Measurements from ENCODE around the gene PLCH2.

PLCH2 gene

DNA sequence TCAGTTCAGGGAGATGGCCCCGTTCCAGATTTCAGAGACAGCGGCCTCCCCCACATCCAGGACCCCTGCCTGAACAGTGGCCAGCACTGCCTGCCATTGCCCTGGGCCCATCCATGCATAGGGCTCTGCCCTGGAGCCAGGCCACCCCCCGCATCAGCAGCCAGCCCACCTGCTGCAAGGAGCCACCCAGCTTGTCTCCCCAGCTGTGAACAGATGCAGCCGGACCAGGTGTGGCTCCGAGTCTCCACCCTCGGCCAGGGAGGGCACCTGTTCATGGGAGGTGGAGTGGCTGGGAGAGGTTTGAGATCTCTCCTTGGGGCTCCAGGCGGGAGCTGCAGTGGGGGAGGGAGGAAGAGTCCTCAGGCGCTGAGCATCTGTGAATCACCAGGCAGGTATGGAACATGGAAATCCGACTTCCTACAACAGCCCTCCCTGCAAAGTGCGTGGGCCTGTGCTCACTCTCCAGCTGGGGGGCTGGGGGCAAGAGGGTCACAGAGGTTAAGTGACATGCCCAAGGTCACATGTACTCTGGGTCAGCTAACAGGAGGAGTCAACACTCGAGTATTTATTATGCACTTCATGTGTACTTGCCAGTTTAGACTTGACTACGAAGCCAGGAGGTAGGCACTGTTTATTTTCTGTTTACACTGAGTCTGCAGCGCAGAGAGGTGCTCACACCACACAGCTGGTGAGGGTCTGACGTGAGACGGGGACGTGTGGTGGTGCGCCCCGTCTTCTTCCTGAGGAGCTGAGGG is 58.8 kb downstream of the PLCH2 start:
- Histone ChIP-seq H3K27me3 (peaks cover 54% of the 10 kb centered on the region), H3K9me3 (no peaks in the 10 kb centered on the region), H3K27ac (no peak overlapping the region), H3K4me2 (peak overlapping the region; percentile 20; the same call in 1 of the 2 replicates), H3K9ac (no peak overlapping the region), H3K4me1 (peaks cover 34% of the 10 kb centered on the region), H3K36me3 (no peaks in the 10 kb centered on the region), H3K4me3 (no peak overlapping the region), H4K20me1 (peaks cover 24% of the 10 kb centered on the region)
- no peak for TF ChIP-seq Cebpa-rat (IDR thresholded peaks at IDR 0.05)

DNA sequence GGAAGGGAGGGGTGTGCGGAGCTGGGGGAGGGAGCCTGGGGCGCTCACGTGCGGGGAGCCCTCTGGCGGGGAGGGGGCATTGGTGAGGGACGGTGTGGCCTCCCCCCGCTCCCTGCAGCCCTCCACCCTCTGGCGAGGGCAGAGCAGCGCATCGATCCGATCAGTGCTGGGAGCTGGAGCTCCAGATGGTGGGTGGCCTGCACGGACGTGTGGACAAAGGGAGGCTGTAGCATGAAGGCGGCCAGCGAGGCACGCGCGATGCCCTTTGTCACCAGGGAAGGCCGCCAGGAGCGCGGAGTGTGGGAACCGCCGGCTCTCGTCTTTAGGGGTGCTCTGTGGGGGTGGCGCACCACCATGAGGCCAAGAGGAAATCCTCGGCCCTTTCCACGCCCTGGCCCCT is 59.4 kb downstream of the PLCH2 start:
- Histone ChIP-seq H3K27ac (no peak overlapping the region), H4K20me1 (peaks cover 19% of the 10 kb centered on the region), H3K4me2 (no peak overlapping the region), H3K27me3 (peaks cover 52% of the 10 kb centered on the region), H3K36me3 (no peaks in the 10 kb centered on the region), H3K4me3 (no peak overlapping the region), H3K9ac (no peak overlapping the region), H3K9me3 (no peaks in the 10 kb centered on the region), H3K4me1 (peaks cover 34% of the 10 kb centered on the region)
- no peak for TF ChIP-seq Cebpa-rat (IDR thresholded peaks at IDR 0.05)

DNA sequence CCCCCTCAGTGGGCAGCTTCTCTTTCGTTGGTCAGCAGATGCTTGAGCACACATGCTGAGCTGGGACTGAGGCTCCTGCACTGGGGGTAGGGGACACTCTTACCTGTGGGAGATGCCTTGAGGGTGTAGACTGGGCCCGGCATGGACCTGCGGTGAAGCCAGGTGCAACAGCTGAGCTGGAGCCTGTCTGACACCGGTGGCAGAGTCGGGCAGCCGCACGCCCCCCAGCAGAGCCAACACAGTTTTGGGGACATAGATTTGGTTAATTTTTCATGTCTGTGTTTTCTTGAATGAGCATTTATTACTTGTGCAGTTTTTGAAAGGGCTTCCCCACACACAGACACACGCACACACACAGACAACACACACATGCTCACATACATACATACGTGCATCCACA is 59.9 kb downstream of the PLCH2 start:
- no peaks in the 10 kb centered on the region for H3K36me3 ChIP-seq
- H3K27me3 ChIP-seq, result peaks cover 47% of the 10 kb centered on the region
- H3K4me1 ChIP-seq, result peaks cover 31% of the 10 kb centered on the region
- no peak overlapping the region for H3K4me2 ChIP-seq
- H3K27ac ChIP-seq, result no peak overlapping the region
- TF ChIP-seq Cebpa-rat (IDR thresholded peaks at IDR 0.05), result no peak
- H4K20me1 ChIP-seq, result peaks cover 14% of the 10 kb centered on the region
- no peak overlapping the region for H3K9ac ChIP-seq
- no peak overlapping the region for H3K4me3 ChIP-seq
- H3K9me3 ChIP-seq, result no peaks in the 10 kb centered on the region

DNA sequence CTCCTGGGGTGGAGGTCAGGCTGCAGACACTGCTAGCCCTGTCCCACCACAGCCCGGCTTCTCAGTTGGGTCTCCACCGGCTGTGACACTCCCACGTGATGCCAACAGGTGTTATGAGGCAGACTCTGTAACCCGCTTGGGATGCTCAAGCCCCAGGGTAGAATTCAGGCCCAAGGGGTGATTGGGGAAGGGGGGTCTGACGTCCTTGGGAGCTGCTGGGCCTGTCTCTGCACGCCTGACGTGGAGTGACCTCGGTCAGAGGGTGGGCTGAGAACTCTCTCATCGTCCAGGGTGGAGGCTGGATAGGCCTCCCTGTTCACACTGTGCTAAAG is 61.7 kb downstream of the PLCH2 start:
- H3K27ac ChIP-seq, result no peak overlapping the region
- H3K27me3 ChIP-seq, result peaks cover 31% of the 10 kb centered on the region
- no peak for TF ChIP-seq Cebpa-rat (IDR thresholded peaks at IDR 0.05)
- H3K4me1 ChIP-seq, result peaks cover 39% of the 10 kb centered on the region
- no peaks in the 10 kb centered on the region for H3K36me3 ChIP-seq
- no peak overlapping the region for H3K9ac ChIP-seq
- H3K4me3 ChIP-seq, result no peak overlapping the region
- H4K20me1 ChIP-seq, result no peaks in the 10 kb centered on the region; the same call in 1 of the 2 replicates
- no peak overlapping the region for H3K4me2 ChIP-seq
- no peaks in the 10 kb centered on the region for H3K9me3 ChIP-seq

DNA sequence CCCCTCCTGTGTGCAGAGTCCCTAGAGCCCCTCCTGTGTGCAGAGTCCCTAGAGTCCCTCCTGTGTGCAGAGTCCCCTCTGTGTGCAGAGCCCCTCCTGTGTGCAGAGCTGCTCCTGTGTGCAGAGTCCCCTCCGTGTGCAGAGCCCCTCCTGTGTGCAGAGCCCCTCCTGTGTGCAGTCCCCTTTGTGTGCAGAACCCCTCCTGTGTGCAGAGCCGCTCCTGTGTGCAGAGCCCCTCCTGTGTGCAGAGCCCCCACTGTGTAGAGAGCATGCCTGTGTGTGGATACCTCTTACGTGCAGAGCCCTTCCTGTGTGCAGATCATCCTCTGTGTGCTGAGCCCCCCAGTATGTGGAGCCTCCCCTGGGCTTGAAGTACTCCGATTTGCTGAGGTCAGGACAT is 62.3 kb downstream of the PLCH2 start:
- Histone ChIP-seq H3K27me3 (peaks cover 25% of the 10 kb centered on the region), H3K27ac (no peak overlapping the region), H3K4me1 (peaks cover 45% of the 10 kb centered on the region), H3K36me3 (no peaks in the 10 kb centered on the region), H3K9me3 (no peaks in the 10 kb centered on the region), H3K4me3 (no peak overlapping the region), H3K4me2 (no peak overlapping the region), H3K9ac (no peak overlapping the region), H4K20me1 (no peaks in the 10 kb centered on the region; the same call in 1 of the 2 replicates)
- no peak for TF ChIP-seq Cebpa-rat (IDR thresholded peaks at IDR 0.05)

DNA sequence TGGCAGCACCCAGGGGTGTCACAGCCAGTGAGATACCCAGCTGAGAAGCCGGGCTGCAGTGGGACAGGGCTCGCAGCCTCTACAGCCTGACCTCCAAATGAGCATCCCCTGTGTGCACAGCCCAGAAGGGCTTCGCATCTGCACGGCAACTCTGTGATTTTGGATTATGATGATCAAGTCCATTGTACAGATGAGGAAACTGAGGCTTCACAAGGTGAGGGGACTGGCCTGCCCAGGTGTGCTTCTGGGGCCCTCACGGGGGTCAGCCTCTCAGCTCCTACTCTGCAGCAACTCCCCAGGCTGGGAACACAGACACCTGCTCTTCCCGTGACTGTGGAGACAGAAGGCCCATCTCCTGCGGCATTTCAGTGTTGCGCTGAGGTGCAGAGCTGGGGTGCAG is 62.8 kb downstream of the PLCH2 start:
- Histone ChIP-seq H3K4me2 (no peak overlapping the region), H3K9me3 (no peaks in the 10 kb centered on the region), H3K36me3 (no peaks in the 10 kb centered on the region), H4K20me1 (no peaks in the 10 kb centered on the region; the same call in 1 of the 2 replicates), H3K4me1 (peaks cover 50% of the 10 kb centered on the region), H3K4me3 (no peak overlapping the region), H3K27me3 (peaks cover 21% of the 10 kb centered on the region), H3K9ac (no peak overlapping the region), H3K27ac (no peak overlapping the region)
- TF ChIP-seq Cebpa-rat (IDR thresholded peaks at IDR 0.05), result no peak

DNA sequence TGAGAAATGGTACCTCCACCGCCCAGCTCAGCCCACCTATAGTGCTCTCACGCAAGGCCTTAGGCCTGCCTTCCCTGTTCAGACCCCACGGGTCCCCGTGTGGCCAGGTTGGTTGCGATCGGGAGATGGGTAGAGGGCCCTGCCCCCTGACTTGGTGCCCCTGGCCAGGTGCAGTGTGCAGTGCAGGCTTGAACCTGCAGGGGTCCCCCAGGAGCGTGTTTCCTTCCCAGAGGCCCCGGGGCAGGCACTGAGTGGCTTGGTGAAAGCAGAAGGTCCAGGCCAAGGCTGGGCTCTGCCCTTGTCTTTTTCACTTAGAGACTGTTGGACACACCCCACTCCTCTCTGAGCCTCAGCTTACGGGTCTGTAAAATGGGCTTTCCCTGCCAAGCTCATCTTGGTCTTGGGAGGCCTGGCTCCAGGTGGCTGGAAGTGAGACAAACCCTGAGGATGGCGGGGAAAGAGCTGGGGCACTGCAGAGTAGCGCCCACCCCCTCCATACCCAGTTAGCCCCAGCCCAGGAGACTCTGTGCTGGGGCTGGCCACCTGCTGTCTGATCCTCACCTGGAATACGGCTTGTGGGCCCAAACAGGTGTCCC is 63.3 kb downstream of the PLCH2 start:
- Histone ChIP-seq H4K20me1 (no peaks in the 10 kb centered on the region; the same call in 1 of the 2 replicates), H3K4me2 (no peak overlapping the region), H3K36me3 (no peaks in the 10 kb centered on the region), H3K27ac (no peak overlapping the region), H3K9ac (no peak overlapping the region), H3K27me3 (peaks cover 16% of the 10 kb centered on the region), H3K4me3 (no peak overlapping the region), H3K9me3 (no peaks in the 10 kb centered on the region), H3K4me1 (peaks cover 51% of the 10 kb centered on the region)
- TF ChIP-seq Cebpa-rat (IDR thresholded peaks at IDR 0.05), result no peak

DNA sequence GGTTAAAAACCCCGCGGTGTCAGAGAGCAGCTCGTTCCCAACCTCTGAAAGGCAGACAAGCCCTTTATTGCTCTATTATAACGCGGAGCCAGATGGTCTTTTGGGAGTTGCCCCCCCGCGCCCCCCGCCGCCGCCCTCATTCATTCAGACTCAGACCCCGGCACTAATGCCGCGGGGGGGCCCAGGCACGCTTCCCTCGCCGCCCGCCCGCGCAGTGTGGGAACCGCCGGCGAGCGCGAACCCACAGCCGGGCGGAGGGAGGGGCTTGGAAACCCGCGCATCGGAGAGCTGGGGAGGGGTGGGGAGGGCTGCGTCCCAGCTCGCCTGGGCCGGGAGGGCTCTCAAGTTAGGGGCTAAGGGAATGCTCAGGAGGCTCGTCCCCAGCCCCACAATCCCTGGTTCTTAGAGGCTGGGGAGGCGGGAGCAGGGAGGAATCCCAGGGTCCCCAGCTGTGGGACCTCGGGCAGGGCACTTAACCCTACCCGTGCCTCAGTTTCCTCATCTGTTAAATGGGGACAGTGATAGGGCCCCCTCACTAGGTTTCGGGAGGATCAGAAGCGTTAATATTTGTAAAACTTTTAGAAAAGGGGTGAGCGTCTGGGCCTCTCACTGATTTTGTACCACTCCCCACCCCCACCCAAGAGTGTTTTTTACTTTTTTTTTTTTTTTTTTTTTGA is 64.9 kb downstream of the PLCH2 start:
- H4K20me1 ChIP-seq, result no peaks in the 10 kb centered on the region
- H3K9ac ChIP-seq, result no peak overlapping the region
- TF ChIP-seq Cebpa-rat (IDR thresholded peaks at IDR 0.05), result no peak
- H3K4me3 ChIP-seq, result no peak overlapping the region
- H3K27me3 ChIP-seq, result peaks cover 4% of the 10 kb centered on the region; the same call in 1 of the 2 replicates
- H3K36me3 ChIP-seq, result no peaks in the 10 kb centered on the region
- peak overlapping the region; percentile 79 for H3K4me2 ChIP-seq
- H3K27ac ChIP-seq, result no peak overlapping the region
- peaks cover 62% of the 10 kb centered on the region for H3K4me1 ChIP-seq
- H3K9me3 ChIP-seq, result no peaks in the 10 kb centered on the region

DNA sequence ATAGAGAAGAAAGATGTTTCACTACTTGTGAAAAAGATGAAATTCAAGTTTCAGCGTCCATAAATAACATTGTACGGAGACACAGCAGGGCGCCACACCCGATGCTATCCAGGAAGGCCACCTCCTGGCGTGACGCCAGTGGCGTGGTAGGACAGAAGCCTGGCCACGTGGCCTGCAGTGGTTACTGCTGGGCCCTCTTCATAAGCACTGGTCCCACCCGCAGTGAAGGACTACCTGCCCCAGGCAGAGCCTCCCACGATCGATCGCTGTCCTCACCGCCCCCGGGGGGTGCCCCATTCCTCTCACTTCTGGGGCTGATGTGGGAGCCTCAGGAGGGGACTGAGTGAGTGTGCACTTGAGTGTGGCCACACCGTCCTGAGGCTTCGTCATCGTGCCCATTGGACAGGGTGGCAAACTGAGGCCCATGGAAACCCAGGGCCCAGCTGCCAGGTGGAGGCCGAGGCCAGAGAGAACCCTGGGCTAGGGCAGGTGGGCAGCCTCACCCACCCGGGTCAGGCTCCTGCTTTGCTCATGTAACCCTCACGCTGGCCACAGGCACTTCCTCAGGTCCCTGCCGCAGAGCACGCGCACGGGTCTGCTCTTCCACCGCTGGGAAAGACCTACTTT is 65.6 kb downstream of the PLCH2 start:
- Histone ChIP-seq H3K27me3 (peaks cover 4% of the 10 kb centered on the region; the same call in 1 of the 2 replicates), H3K36me3 (no peaks in the 10 kb centered on the region), H3K9ac (no peak overlapping the region), H4K20me1 (no peaks in the 10 kb centered on the region), H3K4me3 (no peak overlapping the region), H3K27ac (no peak overlapping the region), H3K9me3 (no peaks in the 10 kb centered on the region), H3K4me2 (no peak overlapping the region), H3K4me1 (peaks cover 68% of the 10 kb centered on the region)
- TF ChIP-seq Cebpa-rat (IDR thresholded peaks at IDR 0.05), result no peak
